Measurements from ENCODE around the gene ECHDC1. TPM values are rescaled to one million over a fixed set of nuclear protein-coding genes. Genes with fewer than 3 reads are reported as not detected.
A peak's percentile ranks its signal among the peaks of the same experiment; 100 is the strongest.
"Not testable (repeated sequence)": the region's sequence is repeated elsewhere in the genome, so short reads cannot be mapped to it uniquely, and the experiment has no call there.

ECHDC1 gene
- total RNA-seq, 2 experiments from 2014 or later, result 39.5 to 46.1 TPM

- H3K4me1 Mint-ChIP-seq, result peaks cover 2% of the 10 kb centered on the region
- CTCF ChIA-PET, result no interaction called here
- H3K4me3 Mint-ChIP-seq, result no peak overlapping the region
- H3K27me3 Mint-ChIP-seq, result no peaks in the 10 kb centered on the region
- DNase-seq (no peak), ATAC-seq (no peak)
- H3K27ac Mint-ChIP-seq, result no peak overlapping the region
- H3K36me3 Mint-ChIP-seq, result peaks cover 1% of the 10 kb centered on the region
- H3K9me3 Mint-ChIP-seq (ENCODE audit: low read depth), result no peaks in the 10 kb centered on the region
Observed at GRCh38 chr6:127365874-127366273, 22.5 kb upstream of the ECHDC1 start.

DNA sequence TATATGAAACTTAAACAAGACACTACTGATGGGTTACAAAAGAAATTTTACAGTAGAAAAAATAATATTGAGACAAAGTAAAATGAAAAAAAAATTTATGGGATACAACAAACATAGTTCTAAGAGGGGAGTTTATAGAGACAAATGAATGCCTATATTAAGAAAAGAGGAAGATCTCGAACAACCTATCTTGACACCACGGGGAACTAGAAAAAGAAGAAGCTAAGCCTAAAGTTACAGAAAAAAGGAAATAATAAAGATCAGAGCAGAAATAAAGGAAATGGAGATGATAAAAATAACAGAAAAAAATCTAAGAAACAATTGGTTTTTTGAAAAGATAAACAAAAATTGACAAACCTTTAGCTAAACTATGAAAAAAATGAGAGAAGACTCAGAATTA is 9.1 kb upstream of the ECHDC1 start:
- H3K4me1 Mint-ChIP-seq, result no peaks in the 10 kb centered on the region
- peaks cover 10% of the 10 kb centered on the region for H3K9me3 Mint-ChIP-seq (ENCODE audit: low read depth)
- CTCF ChIA-PET, result no interaction called here
- no peak overlapping the region for H3K4me3 Mint-ChIP-seq
- H3K27ac Mint-ChIP-seq, result no peak overlapping the region
- DNase-seq, result no peak
- H3K36me3 Mint-ChIP-seq, result peaks cover 6% of the 10 kb centered on the region
- H3K27me3 Mint-ChIP-seq, result peaks cover 3% of the 10 kb centered on the region
- ATAC-seq, result no peak

- peaks cover 9% of the 10 kb centered on the region for H3K9me3 Mint-ChIP-seq (ENCODE audit: low read depth)
- H3K36me3 Mint-ChIP-seq, result peaks cover 11% of the 10 kb centered on the region
- H3K4me3 Mint-ChIP-seq, result no peak overlapping the region
- H3K27me3 Mint-ChIP-seq, result no peaks in the 10 kb centered on the region
- peaks cover 4% of the 10 kb centered on the region for H3K4me1 Mint-ChIP-seq
- CTCF ChIA-PET, result no interaction called here
- no peak for DNase-seq
- no peak overlapping the region for H3K27ac Mint-ChIP-seq
- ATAC-seq, result no peak
Observed at GRCh38 chr6:127349980-127350379, 6.6 kb upstream of the ECHDC1 start.

- Mint-ChIP-seq H3K27ac (no peak overlapping the region), H3K4me3 (no peak overlapping the region), H3K9me3 (ENCODE audit: low read depth) (peaks cover 4% of the 10 kb centered on the region), H3K36me3 (peaks cover 11% of the 10 kb centered on the region), H3K4me1 (peaks cover 4% of the 10 kb centered on the region), H3K27me3 (no peaks in the 10 kb centered on the region)
- DNase-seq, result no peak
- CTCF ChIA-PET, result no interaction called here
- ATAC-seq, result no peak
Observed at GRCh38 chr6:127348028-127348661, 4.7 kb upstream of the ECHDC1 start.

DNA sequence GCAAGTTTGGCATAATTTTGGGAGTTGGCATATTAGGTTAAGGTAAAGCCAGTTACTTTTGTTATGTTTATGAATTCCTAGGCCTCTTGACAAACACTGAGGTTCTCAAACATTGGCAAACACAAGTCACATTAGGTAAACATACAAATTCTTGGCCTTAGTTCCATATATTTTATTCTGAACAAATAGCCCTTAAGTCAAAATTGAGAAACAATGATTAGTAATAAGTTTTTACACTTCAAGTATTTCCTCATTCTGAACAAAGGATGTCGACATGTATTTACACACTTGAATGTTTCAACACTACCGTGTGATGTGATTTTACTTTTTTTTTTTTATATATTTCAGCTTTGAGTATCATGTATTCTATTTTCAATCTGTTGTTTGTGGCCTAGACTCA is 3.8 kb upstream of the ECHDC1 start:
- H3K4me1 Mint-ChIP-seq, result peaks cover 4% of the 10 kb centered on the region
- ATAC-seq (no peak), DNase-seq (no peak)
- H3K27ac Mint-ChIP-seq, result no peak overlapping the region
- H3K36me3 Mint-ChIP-seq, result peaks cover 10% of the 10 kb centered on the region
- H3K4me3 Mint-ChIP-seq, result no peak overlapping the region
- peaks cover 4% of the 10 kb centered on the region for H3K9me3 Mint-ChIP-seq (ENCODE audit: low read depth)
- no peaks in the 10 kb centered on the region for H3K27me3 Mint-ChIP-seq
- CTCF ChIA-PET, result no interaction called here

GRCh38 chr6:127345521-127345920 is 2.1 kb upstream of the ECHDC1 start:
- Mint-ChIP-seq H3K4me1 (peaks cover 9% of the 10 kb centered on the region), H3K36me3 (peaks cover 10% of the 10 kb centered on the region), H3K27ac (no peak overlapping the region), H3K27me3 (no peaks in the 10 kb centered on the region), H3K9me3 (ENCODE audit: low read depth) (no peaks in the 10 kb centered on the region), H3K4me3 (no peak overlapping the region)
- CTCF ChIA-PET, result no interaction called here
- ATAC-seq, result no peak
- no peak for DNase-seq

DNA sequence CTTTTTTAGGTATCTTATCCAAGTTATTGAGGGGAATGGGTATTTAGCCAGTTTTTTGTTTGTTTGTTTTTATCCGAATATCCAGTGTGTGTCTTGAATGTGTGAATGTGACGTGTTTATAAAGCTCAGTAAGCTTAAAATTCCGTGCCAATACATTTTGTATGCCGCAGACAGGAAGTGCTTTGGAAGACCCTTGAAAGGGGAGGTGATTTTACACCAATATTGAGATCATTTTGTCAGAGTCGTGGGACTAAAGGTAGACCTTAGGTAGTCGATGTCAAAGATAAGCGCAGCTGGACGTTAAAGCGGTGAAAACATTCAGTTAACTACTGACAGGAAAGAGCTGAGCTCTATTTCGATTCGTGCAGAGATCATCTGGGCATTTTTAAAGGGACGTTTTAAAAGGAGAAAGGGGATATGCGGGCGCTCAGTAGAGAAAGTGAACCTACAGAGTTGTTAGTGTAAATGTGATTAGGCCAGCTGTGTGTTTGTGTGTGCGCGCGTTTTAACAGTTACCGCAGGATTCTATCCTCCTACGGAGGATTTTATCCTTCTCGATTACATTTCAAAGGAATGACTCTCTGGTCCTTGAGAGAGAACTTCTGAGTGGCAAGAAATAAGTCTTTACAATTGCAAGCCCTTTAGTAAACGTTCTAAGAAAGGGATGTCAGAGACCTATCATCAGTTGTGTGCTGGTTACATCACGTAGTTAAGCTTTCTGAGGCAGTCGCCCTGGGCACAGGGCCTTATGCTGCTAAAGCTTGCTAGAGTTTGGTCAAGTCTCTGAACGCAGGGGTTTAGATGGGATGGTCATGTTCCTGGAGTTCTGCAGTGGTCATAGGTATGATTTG is 625 bp upstream of the ECHDC1 start:
- Mint-ChIP-seq H3K27me3 (no peaks in the 10 kb centered on the region), H3K4me1 (peaks cover 19% of the 10 kb centered on the region), H3K9me3 (ENCODE audit: low read depth) (no peaks in the 10 kb centered on the region), H3K4me3 (no peak overlapping the region), H3K27ac (no peak overlapping the region), H3K36me3 (peaks cover 8% of the 10 kb centered on the region)
- no peak for DNase-seq
- peak; percentile 13 for ATAC-seq
- CTCF ChIA-PET, result interaction anchor here (1.4 kb wide), 1 partner anchor 76 kb away, joined by 7 read pairs; no protein-coding TSS in a partner anchor

DNA sequence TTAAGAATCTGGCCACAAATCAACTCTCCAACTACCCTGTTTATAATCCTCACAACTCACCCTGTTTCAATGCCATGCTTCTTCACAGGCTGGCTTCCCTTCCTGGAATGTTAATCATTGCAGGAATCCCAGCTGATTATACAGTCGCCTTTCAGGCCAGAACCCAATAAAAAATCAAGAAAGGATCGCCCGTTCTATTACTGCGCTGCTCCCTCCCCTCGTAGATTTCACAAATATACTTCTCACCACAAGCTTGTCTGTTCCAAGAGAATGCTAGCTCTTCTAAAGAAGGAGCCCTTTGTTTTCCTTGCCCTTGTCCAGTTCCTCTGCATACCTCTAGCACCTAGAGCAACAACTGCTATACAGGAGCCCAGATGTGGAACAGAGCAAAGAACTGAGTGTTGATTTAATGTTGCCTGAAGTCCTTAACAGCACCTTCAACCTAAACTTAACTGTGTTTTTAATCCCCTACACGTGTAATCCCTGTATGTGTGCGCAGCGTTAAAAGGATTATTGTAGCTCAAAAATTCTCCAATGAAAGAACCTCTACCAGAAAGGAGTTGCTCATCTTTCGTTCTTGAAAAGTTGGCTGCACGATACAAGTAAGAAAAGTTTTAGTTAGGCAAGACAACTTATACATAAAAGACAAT is 988 bp downstream of the ECHDC1 start:
- Mint-ChIP-seq H3K36me3 (peaks cover 7% of the 10 kb centered on the region), H3K4me1 (peaks cover 26% of the 10 kb centered on the region), H3K9me3 (ENCODE audit: low read depth) (no peaks in the 10 kb centered on the region), H3K27me3 (no peaks in the 10 kb centered on the region), H3K4me3 (no peak overlapping the region), H3K27ac (no peak overlapping the region)
- CTCF ChIA-PET, result interaction anchor here (1.1 to 1.7 kb wide), 2 partner anchors 76 to 172 kb away, joined by 3 to 8 read pairs; partner anchors contain the start of gene RNF146
- no peak for ATAC-seq
- no peak for DNase-seq

DNA sequence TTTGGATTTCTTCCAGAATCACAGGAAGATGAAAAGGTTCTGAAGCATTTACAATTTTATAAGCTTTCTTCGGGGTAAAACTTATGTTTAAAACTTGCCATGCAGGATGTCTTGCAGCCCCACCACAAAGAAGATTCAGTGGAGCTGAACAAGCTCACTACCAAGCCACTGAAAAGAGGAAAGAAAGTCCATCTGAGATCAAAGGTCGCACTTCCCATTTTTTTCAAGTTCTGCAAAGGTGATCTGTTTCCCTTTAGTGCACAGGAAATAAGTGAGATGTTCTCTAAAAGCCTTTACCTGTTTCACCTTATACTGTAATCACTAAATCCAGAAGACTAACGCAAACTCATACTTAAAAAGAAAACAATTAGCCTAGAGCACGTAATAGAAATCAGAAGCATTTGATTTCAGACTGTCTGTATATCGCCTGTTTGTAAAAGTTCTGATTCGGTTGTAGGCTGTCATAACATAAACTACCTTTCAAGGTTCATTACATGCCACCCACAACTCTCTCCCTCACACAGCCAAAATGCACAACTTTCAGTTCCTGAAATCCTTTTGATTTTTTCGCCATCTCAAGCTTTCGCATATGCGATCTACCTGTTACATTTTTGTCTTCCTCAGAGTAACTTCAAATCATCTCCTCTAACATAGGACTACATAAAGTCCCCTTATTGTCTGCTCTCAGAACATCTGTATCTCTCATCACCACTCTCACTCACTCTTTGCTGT is 1.8 kb downstream of the ECHDC1 start:
- H3K27me3 Mint-ChIP-seq, result no peaks in the 10 kb centered on the region
- H3K4me1 Mint-ChIP-seq, result peaks cover 27% of the 10 kb centered on the region
- H3K27ac Mint-ChIP-seq, result no peak overlapping the region
- CTCF ChIA-PET, result interaction anchor here (1.7 kb wide), 1 partner anchor 75 kb away, joined by 8 read pairs; the partner anchor contains the start of gene RNF146
- DNase-seq (no peak), ATAC-seq (no peak)
- peaks cover 5% of the 10 kb centered on the region for H3K36me3 Mint-ChIP-seq
- H3K4me3 Mint-ChIP-seq, result no peak overlapping the region
- H3K9me3 Mint-ChIP-seq (ENCODE audit: low read depth), result no peaks in the 10 kb centered on the region

DNA sequence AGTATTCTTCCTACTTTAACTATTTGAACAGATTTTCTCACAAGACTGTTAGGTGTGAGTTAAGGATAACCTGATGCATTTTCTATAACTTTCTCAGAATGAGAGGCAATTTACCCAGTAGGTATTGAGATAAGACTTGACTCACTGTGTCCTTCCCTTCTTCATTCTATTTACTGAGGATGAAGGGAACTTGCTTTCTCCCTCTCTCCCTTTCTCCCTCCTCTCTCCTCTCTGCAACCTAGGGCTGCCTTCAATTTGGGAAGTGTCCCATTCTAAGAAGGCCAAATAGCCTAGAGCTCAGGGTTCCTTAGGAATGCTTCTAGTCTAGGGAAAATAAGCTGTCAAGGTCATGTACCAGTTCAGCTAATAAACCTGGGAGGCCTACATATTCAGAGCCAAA is 3.2 kb downstream of the ECHDC1 start:
- Mint-ChIP-seq H3K36me3 (peaks cover 4% of the 10 kb centered on the region), H3K27me3 (no peaks in the 10 kb centered on the region), H3K27ac (no peak overlapping the region), H3K4me3 (no peak overlapping the region), H3K4me1 (peaks cover 24% of the 10 kb centered on the region), H3K9me3 (ENCODE audit: low read depth) (no peaks in the 10 kb centered on the region)
- ATAC-seq (no peak), DNase-seq (no peak)
- CTCF ChIA-PET, result no interaction called here

GRCh38 chr6:127338936-127339335 is 4.5 kb downstream of the ECHDC1 start:
- Mint-ChIP-seq H3K9me3 (ENCODE audit: low read depth) (no peaks in the 10 kb centered on the region), H3K36me3 (peaks cover 8% of the 10 kb centered on the region), H3K27me3 (no peaks in the 10 kb centered on the region), H3K4me3 (no peak overlapping the region), H3K4me1 (peaks cover 32% of the 10 kb centered on the region), H3K27ac (no peak overlapping the region)
- ATAC-seq (no peak), DNase-seq (no peak)
- CTCF ChIA-PET, result no interaction called here

DNA sequence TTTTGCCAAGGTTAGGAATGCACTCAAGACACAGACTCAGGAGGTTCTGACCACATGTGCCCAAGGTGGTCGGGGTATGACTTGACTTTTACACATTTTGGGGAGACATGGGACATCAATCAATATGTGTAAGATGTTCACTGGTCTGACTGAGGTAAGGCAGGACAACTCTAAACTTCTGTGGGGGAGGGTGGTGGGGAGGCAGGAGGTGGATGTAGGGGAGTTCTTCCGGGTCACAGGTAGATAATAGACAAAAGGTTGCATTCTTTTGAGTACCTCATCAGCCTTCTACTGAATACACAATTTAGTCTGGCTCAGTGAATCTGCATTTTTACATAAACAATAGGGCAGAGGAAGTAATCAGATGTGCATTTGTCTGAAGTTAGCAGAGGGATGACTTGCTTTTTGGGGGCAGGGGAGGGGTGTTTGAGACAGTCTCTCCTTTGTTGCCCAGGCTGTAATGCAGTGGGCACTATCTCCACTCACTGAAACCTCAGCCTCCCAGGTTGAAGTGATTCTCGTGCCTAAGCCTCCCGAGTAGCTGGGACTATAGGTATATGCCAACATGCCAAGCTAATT is 10.9 kb downstream of the ECHDC1 start:
- DNase-seq (no peak), ATAC-seq (no peak)
- Mint-ChIP-seq H3K9me3 (ENCODE audit: low read depth) (no peaks in the 10 kb centered on the region), H3K4me3 (no peak overlapping the region), H3K27me3 (no peaks in the 10 kb centered on the region), H3K36me3 (peaks cover 17% of the 10 kb centered on the region), H3K4me1 (peaks cover 19% of the 10 kb centered on the region), H3K27ac (no peak overlapping the region)
- CTCF ChIA-PET, result no interaction called here

DNA sequence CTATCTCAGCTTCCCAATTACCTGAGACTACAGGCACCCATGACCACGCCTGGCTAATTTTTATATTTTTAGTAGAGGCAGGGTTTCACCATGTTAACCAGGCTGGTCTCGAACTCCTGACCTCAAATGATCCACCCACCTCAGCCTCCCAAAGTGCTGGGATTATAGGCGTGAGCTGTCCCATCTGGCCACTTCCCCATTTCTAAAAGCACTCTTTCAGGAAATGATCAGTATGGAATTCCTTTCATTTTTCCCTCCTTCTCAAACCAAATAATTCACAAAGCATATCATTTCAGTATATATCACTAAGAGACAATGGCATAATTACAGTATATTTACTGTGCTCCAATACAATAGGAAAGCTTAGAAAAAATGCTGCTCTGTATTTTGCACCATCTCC is 12.2 kb downstream of the ECHDC1 start:
- ATAC-seq, result not testable (repeated sequence)

More for the DNA sequence above, 12.2 kb downstream of the ECHDC1 start:
- H3K4me1 Mint-ChIP-seq, result peaks cover 17% of the 10 kb centered on the region
- CTCF ChIA-PET; H3K9me3 Mint-ChIP-seq (ENCODE audit: low read depth); H3K4me3 Mint-ChIP-seq; DNase-seq; H3K27ac Mint-ChIP-seq; H3K27me3 Mint-ChIP-seq: not testable (repeated sequence)
- H3K36me3 Mint-ChIP-seq, result peaks cover 23% of the 10 kb centered on the region

Measured in activated CD8-positive, alpha-beta memory T cell treated with anti-CD3 and anti-CD28 coated beads, Interleukin-2, amount 10 ng/mL, durations not matched to agents 7 days and 5 days (primary cell).